HUES64 (cell line): ENCODE data around the gene CDH24.

ENCODE experiments used
- H3K27ac ChIP-seq: 2 replicates; pipeline ENCODE4 v1.7.0; 2013; ENCODE audit warnings: low read depth, low read length, inconsistent platforms
- H3K27me3 ChIP-seq: 2 replicates; pipeline ENCODE4 v1.6.1; 2013; ENCODE audit warnings: mild to moderate bottlenecking, low read length; ENCODE audit not compliant: insufficient read depth
- H3K36me3 ChIP-seq: 2 replicates; pipeline ENCODE4 v1.6.1; 2013; ENCODE audit warnings: mild to moderate bottlenecking, low read length; ENCODE audit not compliant: insufficient read depth
- H3K4me1 ChIP-seq: 2 replicates; pipeline ENCODE4 v1.6.1; 2013; ENCODE audit warnings: mild to moderate bottlenecking, low read length, moderate library complexity; ENCODE audit not compliant: insufficient read depth
- H3K4me3 ChIP-seq: 2 replicates; pipeline ENCODE4 v1.5.1; 2013; ENCODE audit warnings: mild to moderate bottlenecking, low read length, moderate library complexity
- H3K9ac ChIP-seq: 2 replicates; pipeline ENCODE4 v1.6.1; 2013; ENCODE audit warnings: mild to moderate bottlenecking, low read depth, low read length
- H3K9me3 ChIP-seq: 2 replicates; pipeline ENCODE4 v1.6.1; 2013; ENCODE audit warnings: low read depth, low read length; ENCODE audit not compliant: insufficient read depth
- whole genome bisulfite sequencing: fragments of 150-250, 120-280 bp; methylation state at CpG from one replicate; pipeline ENCODE4 v1.1.7; 2013; ENCODE audit warnings: missing lambda C conversion rate; 5-methylcytosine and 5-hydroxymethylcytosine counted together

Gene CDH24

DNA sequence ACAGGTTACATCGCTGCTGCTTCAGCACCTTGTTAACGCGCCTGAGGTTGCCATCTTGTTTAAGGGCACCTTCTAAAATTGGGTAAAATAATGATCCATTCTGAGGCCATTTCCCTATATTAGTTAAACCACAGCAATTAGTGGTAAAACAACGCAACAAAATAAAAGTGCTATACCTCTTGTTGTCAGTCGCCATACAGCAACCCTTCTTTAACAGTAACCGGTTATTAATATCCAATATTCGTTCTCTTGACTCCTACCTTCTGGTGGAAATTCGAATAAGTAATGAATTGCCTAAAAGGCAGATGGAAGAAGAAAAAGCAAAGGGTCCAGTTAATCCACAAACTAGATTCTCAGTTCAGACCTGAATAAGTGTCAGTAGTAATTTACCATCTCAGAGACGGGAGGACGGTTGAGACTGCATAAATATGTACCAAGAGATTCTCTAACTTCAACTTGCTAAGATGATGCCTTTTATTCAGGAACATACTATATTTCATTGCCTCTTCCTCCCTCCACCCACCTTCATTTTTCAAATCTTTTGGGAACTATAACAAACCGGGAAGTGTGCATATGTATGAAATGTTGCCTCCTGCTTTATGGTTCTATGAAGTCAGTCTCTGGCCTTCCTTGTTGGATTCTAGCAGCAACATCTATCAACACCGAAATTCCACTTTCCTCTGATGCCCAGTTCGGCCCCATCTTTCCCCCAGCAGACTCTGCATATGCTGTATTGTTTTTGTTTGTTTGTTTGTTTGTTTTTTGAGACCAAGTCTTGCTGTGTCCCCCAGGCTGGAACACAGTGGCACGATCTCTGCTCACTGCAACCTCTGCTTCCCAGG is 21.8 kb downstream of the CDH24 start:
- H3K27ac ChIP-seq: peak overlapping the region; percentile 96
- no peaks in the 10 kb centered on the region for H3K9me3 ChIP-seq
- H3K4me1 ChIP-seq: peaks cover 14% of the 10 kb centered on the region
- WGBS: 72% methylated on average over 14 of the region's 14 CpGs
- H3K27me3 ChIP-seq: no peaks in the 10 kb centered on the region
- peak overlapping the region; percentile 94 for H3K9ac ChIP-seq
- H3K4me3 ChIP-seq: peak overlapping the region; percentile 89
- peaks cover 28% of the 10 kb centered on the region for H3K36me3 ChIP-seq

- Histone ChIP-seq H3K27ac (peak within 1 kb of the TSS; percentile 96), H3K4me1 (peaks cover 14% of the 10 kb centered on the region), H3K36me3 (peaks cover 31% of the 10 kb centered on the region), H3K9me3 (no peaks in the 10 kb centered on the region), H3K27me3 (no peaks in the 10 kb centered on the region), H3K4me3 (peak within 1 kb of the TSS; percentile 89), H3K9ac (peak within 1 kb of the TSS; percentile 94)
- under 1% methylated on average over 36 of the region's 36 CpGs for WGBS
Measured at GRCh38 chr14:23034498-23035302, 22.6 kb downstream of the CDH24 start, which contains the start of gene PSMB5. Gene PSMB5, minus strand, starts transcription at chr14:23034900. Its CDS starts 19 bp downstream, at chr14:23034881.

- Histone ChIP-seq H3K27me3 (no peaks in the 10 kb centered on the region), H3K36me3 (peaks cover 37% of the 10 kb centered on the region), H3K9me3 (no peaks in the 10 kb centered on the region), H3K4me1 (peaks cover 14% of the 10 kb centered on the region), H3K9ac (peak overlapping the region; percentile 94), H3K27ac (peak overlapping the region; percentile 96), H3K4me3 (peak overlapping the region; percentile 89)
- WGBS: 38% methylated on average over 15 of the region's 17 CpGs
Measured at GRCh38 chr14:23033801-23034497, 23.4 kb downstream of the CDH24 start.

DNA sequence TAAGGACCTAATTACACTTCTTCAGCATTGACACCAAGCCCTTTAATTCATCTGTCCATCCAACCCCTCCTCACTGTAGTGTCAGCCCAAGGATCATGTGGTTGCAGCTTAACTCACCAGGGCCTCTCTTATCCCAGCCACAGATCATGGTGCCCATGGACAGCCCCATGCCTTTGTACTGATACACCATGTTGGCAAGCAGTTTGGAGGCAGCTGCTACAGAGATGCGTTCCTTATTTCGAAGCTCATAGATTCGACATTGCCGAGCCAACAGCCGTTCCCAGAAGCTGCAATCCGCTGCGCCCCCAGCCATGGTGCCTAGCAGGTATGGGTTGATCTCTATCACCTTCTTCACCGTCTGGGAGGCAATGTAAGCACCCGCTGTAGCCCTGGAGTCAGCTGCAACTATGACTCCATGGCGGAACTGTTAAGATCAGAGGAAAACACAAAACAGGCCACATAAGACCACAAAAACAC is 24.0 kb downstream of the CDH24 start:
- Histone ChIP-seq H3K27me3 (no peaks in the 10 kb centered on the region), H3K9ac (peak overlapping the region; percentile 94; the same call in 1 of the 2 replicates), H3K4me3 (peak overlapping the region; percentile 89), H3K27ac (no peak overlapping the region), H3K9me3 (no peaks in the 10 kb centered on the region), H3K4me1 (peaks cover 14% of the 10 kb centered on the region), H3K36me3 (peaks cover 44% of the 10 kb centered on the region)
- WGBS: 96% methylated on average over 10 of the region's 10 CpGs

DNA sequence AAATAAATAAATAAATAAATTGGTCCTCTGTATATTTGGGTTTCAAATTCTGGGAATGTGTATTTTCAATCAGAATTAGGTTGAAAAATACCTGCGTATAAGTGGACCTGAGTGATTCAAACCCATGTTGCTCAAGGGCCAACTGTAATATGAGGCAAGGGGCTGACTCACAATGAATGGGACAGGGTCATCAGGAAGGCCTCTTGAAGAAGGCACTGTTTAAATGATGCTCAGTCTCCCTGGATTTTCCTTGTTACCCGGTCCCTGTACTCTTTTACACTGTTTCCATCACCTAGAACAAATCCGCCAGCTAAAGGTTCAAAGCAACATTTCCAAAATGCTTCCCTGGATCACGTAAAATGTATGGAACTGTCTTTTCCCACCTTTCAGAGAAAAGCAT is 26.4 kb downstream of the CDH24 start:
- peaks cover 15% of the 10 kb centered on the region for H3K4me1 ChIP-seq
- H3K4me3 ChIP-seq: no peak overlapping the region
- 96% methylated on average over 4 of the region's 4 CpGs for WGBS
- H3K27me3 ChIP-seq: no peaks in the 10 kb centered on the region
- H3K9ac ChIP-seq: no peak overlapping the region
- no peaks in the 10 kb centered on the region for H3K9me3 ChIP-seq
- no peak overlapping the region for H3K27ac ChIP-seq
- peaks cover 55% of the 10 kb centered on the region for H3K36me3 ChIP-seq

DNA sequence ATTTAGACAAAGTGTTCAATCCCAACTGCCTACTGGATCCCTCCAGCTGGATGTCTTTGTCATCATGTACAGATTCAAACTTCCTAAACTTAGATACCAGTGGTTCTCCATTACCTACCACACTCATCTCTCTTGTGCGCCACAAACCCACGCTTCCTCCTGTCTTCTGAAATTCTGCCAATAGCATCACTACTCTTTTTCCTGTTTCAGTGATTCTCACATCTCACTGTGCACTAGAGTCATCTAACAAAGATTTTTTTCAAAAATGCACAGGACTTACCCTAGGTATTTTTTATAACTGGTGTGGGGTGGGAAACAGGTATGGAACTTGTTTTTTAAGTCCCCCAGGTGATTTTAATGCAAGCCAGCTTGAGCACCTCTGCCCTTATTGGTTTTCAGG is 28.5 kb downstream of the CDH24 start:
- no peaks in the 10 kb centered on the region for H3K9me3 ChIP-seq
- peaks cover 72% of the 10 kb centered on the region for H3K36me3 ChIP-seq
- H3K4me1 ChIP-seq: peaks cover 15% of the 10 kb centered on the region
- 94% methylated on average over 2 of the region's 2 CpGs for WGBS
- no peak overlapping the region for H3K9ac ChIP-seq
- no peak overlapping the region for H3K4me3 ChIP-seq
- no peak overlapping the region for H3K27ac ChIP-seq
- no peaks in the 10 kb centered on the region for H3K27me3 ChIP-seq

DNA sequence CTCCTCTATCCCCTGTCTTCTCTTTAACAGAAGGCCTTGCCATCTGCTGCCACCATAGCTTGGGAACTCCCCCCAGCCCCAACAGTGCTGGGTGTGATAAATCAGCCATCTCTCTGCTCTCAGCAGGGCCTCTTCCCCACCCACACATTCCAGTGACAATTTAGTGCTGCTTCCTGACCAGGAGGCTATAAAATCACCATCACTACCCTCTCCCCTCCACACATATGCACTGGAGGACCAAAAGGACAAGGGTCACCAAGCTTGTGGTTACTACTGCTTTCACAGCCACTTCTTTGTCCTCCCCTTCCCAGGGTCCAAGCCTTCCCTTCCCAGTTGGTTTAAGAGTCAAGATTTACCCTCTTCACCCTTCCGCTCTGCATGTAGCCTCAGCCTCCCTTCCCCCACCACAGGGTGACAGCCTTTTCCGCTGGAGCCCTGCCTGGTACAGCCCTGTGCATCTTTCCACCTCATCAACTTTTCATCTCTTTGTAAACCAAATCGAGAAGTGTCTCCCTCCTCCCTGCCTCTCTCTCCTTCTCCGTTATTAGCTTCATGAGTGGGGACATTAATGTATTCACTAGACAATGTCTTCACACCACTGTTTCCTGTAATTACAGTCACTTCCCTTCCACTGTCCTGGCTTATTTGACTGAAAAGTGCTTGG is 32.0 kb downstream of the CDH24 start:
- 89% methylated on average over 4 of the region's 4 CpGs for WGBS
- H3K27ac ChIP-seq: no peak overlapping the region
- H3K9me3 ChIP-seq: no peaks in the 10 kb centered on the region
- H3K4me3 ChIP-seq: no peak overlapping the region
- H3K36me3 ChIP-seq: peaks cover 55% of the 10 kb centered on the region
- H3K9ac ChIP-seq: no peak overlapping the region
- H3K27me3 ChIP-seq: no peaks in the 10 kb centered on the region
- H3K4me1 ChIP-seq: peaks cover 9% of the 10 kb centered on the region; the same call in 1 of the 2 replicates

- Histone ChIP-seq H3K27ac (no peak overlapping the region), H3K4me3 (no peak overlapping the region), H3K9ac (no peak overlapping the region), H3K27me3 (no peaks in the 10 kb centered on the region), H3K4me1 (peaks cover 9% of the 10 kb centered on the region; the same call in 1 of the 2 replicates), H3K36me3 (peaks cover 54% of the 10 kb centered on the region), H3K9me3 (no peaks in the 10 kb centered on the region)
- 89% methylated on average over 5 of the region's 7 CpGs for WGBS
Measured at GRCh38 chr14:23024612-23025075, 32.7 kb downstream of the CDH24 start.

DNA sequence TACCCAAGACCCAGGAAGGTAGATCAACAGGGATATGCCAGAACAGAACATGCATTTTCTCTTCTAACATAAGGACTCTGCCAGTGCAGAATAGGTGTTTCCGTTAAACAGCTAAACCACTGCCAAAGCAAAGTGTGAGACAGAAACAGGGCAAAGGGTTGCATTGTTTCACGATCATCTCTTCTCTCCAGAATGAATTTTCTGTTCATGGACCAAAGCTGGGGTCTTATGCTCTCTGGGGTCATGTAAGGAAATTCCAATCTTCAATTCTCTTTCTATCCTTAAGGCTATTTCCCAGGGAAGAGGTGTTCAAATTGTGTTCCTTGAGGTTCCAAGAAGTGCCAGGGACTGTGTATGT is 33.5 kb downstream of the CDH24 start:
- Histone ChIP-seq H3K4me3 (no peak overlapping the region), H3K9ac (no peak overlapping the region), H3K27ac (no peak overlapping the region), H3K9me3 (no peaks in the 10 kb centered on the region), H3K36me3 (peaks cover 46% of the 10 kb centered on the region), H3K27me3 (no peaks in the 10 kb centered on the region), H3K4me1 (peaks cover 9% of the 10 kb centered on the region; the same call in 1 of the 2 replicates)
- WGBS: 99% methylated on average over 2 of the region's 2 CpGs

GRCh38 chr14:23023022-23023794 is 34.1 kb downstream of the CDH24 start:
- peaks cover 41% of the 10 kb centered on the region for H3K36me3 ChIP-seq

More at GRCh38 chr14:23023022-23023794, 34.1 kb downstream of the CDH24 start:
- Histone ChIP-seq H3K27ac (no peak overlapping the region), H3K4me3 (no peak overlapping the region), H3K9me3 (no peaks in the 10 kb centered on the region), H3K9ac (no peak overlapping the region), H3K27me3 (no peaks in the 10 kb centered on the region), H3K4me1 (peaks cover 9% of the 10 kb centered on the region; the same call in 1 of the 2 replicates)
- 85% methylated on average over 8 of the region's 8 CpGs for whole genome bisulfite sequencing
